NCI-H1436 (cell line): ENCODE results near the gene OR56B4.

Experiments
- DNase-seq: peaks from one replicate; lab custom pipeline; 2025; lab: John Stamatoyannopoulos, UW

The OR56B4 gene

GRCh38 chr11:6151117-6151516 lies 43.6 kb downstream of the OR56B4 start:
- DNase-seq: no peak

- no peak for DNase-seq
Observed at GRCh38 chr11:6152126-6152525, 44.6 kb downstream of the OR56B4 start.

- no peak for DNase-seq
Observed at GRCh38 chr11:6156628-6157359, 49.3 kb downstream of the OR56B4 start.
